Fibroblast of the conjunctiva (primary cell): ENCODE data around the gene AR.

ENCODE experiments used
- DNase-seq: peaks from one replicate; pipeline ENCODE4 v3.0.0-alpha.2; 2010; ENCODE audit warnings: low read depth

AR gene

DNA sequence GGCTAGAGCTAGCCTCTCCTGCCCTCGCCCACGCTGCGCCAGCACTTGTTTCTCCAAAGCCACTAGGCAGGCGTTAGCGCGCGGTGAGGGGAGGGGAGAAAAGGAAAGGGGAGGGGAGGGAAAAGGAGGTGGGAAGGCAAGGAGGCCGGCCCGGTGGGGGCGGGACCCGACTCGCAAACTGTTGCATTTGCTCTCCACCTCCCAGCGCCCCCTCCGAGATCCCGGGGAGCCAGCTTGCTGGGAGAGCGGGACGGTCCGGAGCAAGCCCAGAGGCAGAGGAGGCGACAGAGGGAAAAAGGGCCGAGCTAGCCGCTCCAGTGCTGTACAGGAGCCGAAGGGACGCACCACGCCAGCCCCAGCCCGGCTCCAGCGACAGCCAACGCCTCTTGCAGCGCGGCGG lies at the start of gene AR:
Gene AR, plus strand, starts transcription at position 204 of the 400 bp plus-strand sequence. CDS start 1,126 bp downstream, outside the sequence.
- DNase-seq = peak; percentile 58

DNA sequence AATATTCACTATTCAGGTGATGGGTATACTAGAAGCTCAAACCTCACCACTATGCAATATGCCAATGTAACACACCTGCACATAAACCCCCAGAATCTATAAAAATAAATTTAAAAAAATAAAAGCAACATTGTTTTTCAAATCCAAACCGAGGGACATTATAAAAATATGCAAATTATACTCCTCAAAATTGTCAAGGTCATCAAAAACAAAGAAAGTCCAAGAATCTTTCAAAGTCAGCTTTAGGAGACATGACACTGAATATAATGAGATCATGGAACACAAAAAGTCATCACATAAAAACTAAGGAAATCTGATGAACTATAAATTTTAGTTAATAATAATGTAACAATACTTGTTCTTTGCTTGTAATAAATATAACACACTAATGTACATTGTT lies 43.2 kb upstream of the AR start:
- no peak for DNase-seq

DNA sequence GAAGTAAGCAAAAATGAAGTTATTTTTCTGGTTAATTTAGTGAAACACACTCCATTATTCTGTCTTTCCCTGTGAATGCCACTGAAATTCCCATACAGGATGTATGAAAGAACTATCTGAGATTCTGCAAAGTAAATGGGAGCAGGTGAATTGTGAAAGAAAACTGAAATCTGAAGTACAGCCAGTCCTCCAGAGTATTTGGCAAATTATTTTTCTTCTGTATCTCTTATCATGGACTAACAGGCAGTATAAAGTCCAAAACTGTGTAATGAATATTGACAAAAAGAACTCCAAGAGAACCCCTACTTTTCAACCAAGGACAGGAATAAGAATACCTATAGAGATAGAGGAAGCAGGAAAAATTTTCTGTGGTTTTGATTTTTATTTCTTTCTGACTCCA lies 40.8 kb upstream of the AR start:
- no peak for DNase-seq

- no peak for DNase-seq
These were observed 40.4 kb upstream of the AR start for GRCh38 chrX:67503453-67503852.

GRCh38 chrX:67520671-67521070 lies 23.1 kb upstream of the AR start:
- DNase-seq = no peak

GRCh38 chrX:67523002-67523681 lies 20.7 kb upstream of the AR start:
- no peak for DNase-seq

- DNase-seq = no peak
These were observed 19.9 kb upstream of the AR start for GRCh38 chrX:67523932-67524331.

DNA sequence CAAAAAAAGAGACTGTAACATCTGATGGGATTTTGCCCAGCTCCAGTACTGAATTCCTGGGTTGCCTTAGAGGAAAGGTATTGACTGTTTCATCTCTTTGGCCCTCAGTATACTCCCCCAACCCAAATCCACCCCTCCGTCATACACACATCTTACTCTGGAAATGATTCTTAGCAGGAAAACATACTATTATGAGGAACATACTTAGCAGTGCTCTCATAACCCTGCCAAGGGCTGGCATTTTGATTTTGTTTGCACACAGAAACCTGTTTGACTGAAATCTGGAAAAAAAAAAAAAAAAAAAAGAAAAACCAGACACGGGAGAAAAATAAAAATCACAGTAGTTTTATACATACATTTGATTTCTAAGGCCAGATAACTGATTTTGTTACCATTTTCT lies 19.4 kb upstream of the AR start:
- no peak for DNase-seq

DNA sequence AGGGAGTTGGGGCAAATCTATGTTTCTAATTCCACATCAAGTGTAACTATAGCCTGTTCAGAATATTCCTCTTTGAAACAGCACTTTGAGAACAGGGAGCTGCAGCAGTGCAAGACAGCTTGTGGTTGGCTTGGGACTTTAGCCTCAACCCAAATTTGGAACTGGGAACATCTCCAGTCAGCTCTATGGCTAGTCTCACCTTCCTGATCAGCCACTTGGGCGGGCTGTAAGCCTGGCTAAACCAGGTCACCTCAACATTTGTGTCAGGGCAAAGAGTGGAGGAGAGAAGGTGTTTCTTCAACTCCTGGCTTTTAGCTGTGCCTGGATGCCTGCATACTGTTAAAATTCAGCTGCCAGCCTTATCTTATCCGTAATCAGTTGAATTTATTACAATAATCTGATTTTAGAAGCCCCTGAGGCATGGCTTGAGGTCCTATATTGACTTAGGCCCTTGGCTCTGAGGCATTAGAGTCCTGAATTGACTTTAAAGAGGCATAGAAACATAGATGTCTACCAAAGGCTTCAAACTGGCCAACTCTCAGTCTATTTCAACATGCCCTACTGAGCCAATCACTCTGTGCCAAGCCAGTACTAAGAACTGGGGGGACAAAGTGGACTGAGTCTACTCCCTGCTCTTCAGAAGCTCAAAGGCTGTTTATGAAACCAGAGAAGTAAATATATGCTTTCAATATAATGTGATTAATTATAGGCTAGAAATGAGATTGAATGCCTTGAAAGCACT lies 18.7 kb upstream of the AR start:
- no peak for DNase-seq

DNA sequence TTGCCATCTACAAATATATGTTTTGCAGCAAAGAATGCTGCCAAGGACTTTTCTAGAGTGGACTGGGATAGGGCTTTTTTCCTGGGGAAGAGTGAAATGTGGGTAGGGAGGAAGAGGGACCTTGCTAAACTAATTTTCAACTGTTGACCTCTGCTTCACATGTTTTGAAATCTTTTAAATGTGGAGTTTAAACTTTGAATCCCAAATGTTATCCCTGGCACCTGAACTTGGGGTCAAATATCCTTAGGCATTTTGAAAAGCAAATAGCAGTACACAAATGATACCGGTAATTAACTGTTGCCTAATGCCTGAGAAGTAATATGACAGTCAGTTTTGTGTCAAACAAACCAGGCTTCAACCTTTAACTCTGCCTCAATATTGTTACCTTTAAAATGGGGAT lies 7.3 kb upstream of the AR start:
- DNase-seq = no peak

GRCh38 chrX:67538383-67538782 lies 5.4 kb upstream of the AR start:
- DNase-seq = no peak

DNA sequence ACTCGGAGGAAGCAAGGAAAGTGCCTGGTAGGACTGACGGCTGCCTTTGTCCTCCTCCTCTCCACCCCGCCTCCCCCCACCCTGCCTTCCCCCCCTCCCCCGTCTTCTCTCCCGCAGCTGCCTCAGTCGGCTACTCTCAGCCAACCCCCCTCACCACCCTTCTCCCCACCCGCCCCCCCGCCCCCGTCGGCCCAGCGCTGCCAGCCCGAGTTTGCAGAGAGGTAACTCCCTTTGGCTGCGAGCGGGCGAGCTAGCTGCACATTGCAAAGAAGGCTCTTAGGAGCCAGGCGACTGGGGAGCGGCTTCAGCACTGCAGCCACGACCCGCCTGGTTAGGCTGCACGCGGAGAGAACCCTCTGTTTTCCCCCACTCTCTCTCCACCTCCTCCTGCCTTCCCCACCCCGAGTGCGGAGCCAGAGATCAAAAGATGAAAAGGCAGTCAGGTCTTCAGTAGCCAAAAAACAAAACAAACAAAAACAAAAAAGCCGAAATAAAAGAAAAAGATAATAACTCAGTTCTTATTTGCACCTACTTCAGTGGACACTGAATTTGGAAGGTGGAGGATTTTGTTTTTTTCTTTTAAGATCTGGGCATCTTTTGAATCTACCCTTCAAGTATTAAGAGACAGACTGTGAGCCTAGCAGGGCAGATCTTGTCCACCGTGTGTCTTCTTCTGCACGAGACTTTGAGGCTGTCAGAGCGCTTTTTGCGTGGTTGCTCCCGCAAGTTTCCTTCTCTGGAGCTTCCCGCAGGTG lies 637 bp downstream of the AR start:
- DNase-seq = peak; percentile 20

DNA sequence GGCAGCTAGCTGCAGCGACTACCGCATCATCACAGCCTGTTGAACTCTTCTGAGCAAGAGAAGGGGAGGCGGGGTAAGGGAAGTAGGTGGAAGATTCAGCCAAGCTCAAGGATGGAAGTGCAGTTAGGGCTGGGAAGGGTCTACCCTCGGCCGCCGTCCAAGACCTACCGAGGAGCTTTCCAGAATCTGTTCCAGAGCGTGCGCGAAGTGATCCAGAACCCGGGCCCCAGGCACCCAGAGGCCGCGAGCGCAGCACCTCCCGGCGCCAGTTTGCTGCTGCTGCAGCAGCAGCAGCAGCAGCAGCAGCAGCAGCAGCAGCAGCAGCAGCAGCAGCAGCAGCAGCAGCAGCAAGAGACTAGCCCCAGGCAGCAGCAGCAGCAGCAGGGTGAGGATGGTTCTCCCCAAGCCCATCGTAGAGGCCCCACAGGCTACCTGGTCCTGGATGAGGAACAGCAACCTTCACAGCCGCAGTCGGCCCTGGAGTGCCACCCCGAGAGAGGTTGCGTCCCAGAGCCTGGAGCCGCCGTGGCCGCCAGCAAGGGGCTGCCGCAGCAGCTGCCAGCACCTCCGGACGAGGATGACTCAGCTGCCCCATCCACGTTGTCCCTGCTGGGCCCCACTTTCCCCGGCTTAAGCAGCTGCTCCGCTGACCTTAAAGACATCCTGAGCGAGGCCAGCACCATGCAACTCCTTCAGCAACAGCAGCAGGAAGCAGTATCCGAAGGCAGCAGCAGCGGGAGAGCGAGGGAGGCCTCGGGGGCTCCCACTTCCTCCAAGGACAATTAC lies 1.4 kb downstream of the AR start:
- DNase-seq = peak; percentile 21

GRCh38 chrX:67545893-67546495 lies 2.2 kb downstream of the AR start:
- no peak for DNase-seq

DNA sequence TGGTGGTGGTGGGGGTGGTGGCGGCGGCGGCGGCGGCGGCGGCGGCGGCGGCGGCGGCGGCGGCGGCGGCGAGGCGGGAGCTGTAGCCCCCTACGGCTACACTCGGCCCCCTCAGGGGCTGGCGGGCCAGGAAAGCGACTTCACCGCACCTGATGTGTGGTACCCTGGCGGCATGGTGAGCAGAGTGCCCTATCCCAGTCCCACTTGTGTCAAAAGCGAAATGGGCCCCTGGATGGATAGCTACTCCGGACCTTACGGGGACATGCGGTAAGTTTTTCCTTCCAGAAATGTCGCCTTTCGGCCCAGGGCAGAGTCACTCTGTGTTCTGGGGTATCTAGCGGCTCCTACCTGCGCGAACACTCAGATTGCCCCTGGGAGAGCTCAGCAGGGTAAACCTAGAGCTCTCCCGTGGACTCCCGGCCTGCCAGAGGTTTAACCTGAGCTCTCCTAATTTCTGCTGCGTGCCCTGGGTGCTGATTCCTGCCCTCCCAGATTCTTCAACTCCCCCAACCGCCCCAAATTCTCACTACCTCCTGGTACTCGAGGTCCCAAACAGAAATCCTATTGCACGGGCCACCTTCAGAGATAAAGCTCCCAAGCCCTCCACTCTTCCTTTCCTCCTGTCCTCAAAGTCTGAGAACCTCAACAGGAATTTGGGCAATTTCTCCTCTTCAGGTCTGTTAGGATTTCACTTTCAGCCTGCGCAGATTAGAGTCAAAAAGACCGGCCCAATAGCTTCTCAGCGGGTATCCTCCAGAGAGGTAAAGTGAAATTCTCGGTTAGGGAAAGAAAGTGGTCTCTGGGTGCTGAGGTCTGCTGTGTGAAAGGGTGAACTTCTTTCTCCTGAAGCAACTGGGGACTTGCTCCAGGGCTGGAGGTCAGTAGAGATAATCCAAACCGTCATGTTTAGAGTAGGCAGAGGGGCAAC lies 2.9 kb downstream of the AR start:
- no peak for DNase-seq

GRCh38 chrX:67555578-67556203 lies 11.9 kb downstream of the AR start:
- no peak for DNase-seq

DNA sequence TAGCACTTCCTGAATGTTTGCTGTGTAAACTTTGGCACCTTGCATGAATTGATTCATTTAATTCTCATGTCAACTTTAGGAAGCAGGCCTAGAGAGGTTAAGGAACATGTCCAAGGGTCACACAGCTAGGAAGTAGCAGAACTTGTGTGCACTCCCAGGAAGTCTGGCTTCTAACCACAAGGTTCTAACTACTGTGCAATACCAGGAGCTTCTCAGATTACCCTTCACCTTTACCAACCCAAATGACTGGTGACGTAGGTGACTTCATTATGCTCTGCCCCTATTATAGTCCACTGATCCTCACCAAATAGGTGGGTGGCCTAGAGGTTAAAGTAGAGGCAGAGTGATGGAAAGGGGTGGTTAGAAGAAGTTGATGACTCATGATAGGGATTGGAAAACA lies 14.4 kb downstream of the AR start:
- DNase-seq = no peak

- DNase-seq = no peak
These were observed 19.9 kb downstream of the AR start for GRCh38 chrX:67563469-67564448.

- DNase-seq = no peak
These were observed 20.7 kb downstream of the AR start for GRCh38 chrX:67564475-67564874.
